HG03378 (cell line): Measurements from ENCODE around the gene LRRC23.
"Not testable (repeated sequence)": the region's sequence is repeated elsewhere in the genome, so short reads cannot be mapped to it uniquely, and the experiment has no call there.

ENCODE experiments used
- ATAC-seq: cut with Tn5 transposase; IDR thresholded peaks from one replicate; pipeline ENCODE4 v1.9.1; 2021; ENCODE audit warnings: mild to moderate bottlenecking, moderate library complexity; ENCODE audit not compliant: unreplicated experiment

The LRRC23 gene, protein sequence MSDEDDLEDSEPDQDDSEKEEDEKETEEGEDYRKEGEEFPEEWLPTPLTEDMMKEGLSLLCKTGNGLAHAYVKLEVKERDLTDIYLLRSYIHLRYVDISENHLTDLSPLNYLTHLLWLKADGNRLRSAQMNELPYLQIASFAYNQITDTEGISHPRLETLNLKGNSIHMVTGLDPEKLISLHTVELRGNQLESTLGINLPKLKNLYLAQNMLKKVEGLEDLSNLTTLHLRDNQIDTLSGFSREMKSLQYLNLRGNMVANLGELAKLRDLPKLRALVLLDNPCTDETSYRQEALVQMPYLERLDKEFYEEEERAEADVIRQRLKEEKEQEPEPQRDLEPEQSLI

DNA sequence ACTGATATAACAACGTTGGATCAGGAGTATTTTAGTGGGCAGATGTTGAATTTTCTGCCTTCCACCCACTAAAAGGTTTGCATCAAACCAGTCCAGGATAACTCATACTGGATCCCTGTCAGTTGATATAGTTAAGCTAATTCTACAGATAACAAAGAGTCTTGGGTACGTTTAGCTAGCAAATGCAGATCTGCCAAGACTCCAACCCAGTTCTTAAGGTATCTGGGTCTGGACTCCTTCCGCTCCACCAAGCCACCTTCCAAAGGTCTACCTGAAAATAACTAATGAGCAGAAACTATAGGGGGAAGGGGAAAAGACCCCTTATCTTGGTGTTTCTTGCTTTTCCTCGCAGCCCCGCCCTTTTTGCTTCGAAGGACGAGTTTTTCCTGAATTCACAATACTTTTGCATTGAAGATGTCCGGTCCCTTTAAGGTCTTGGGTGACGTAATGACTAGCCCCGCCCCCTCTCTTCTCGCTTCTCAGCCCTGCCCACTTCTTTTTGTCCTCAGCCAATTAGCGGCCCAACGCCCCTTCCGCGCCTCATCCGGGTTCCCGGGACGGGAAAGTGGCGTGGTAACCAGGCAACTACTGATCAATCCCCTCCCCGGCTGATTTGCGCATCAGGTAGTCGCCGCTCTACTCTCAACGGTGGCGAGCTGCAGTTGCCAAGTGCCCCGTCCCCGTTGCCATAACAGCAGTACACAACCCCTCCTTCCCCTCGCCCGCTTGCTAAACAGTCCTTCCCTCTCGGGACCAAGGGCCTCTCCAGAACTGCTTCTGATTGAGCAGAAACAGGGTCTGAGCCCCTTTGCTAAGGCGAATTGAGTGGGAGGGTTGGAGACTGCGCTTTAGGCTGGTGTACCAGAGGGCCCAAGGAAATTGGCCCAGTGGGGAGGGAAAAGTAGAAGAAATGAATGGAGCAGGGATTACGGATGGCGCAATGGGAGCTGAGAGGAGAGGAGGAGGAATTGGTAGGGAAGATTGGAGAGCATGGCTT is at the start of gene LRRC23:
Gene LRRC23 (plus strand): TSS at position 543 of the 997 bp plus-strand sequence. CDS start 812 bp downstream, outside the sequence.
- peak; percentile 75 for ATAC-seq

DNA sequence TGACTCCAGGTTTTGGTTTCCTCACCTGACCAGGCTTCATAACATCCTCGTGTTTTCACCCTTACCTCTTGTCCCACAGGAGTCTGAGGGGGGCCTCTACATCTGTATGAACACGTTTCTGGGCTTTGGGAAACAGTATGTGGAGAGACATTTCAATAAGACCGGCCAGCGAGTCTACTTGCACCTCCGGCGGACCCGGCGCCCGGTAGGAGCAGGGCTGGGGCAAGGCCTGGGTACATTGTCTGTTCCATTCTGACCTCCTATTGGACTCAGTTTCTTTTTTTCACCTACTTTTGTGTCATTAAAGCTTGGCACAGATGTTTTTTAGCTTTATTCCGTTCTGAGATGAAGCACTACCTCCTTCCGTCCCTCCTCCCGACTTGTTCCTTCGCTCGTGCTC is 49.3 kb upstream of the LRRC23 start:
- ATAC-seq = no peak

DNA sequence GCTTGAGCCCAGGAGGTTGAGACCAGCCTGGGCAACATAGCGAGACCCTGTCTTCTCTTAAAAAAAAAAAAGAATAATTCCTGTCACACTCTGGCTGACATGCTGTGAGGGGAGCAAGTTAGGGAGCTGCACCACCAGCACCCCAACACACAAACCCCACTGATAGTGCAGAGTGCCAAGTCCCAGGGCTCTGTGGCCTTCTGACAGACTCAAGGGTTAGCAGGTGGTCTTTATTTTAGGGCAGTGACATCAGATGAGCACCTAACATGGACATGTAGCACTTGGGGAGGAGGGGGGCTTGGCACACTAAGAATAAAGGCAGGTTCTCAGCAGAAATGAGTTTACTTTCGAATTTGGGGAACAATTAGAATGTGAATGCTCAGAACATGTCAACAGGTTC is 45.8 kb upstream of the LRRC23 start:
- ATAC-seq = no peak

DNA sequence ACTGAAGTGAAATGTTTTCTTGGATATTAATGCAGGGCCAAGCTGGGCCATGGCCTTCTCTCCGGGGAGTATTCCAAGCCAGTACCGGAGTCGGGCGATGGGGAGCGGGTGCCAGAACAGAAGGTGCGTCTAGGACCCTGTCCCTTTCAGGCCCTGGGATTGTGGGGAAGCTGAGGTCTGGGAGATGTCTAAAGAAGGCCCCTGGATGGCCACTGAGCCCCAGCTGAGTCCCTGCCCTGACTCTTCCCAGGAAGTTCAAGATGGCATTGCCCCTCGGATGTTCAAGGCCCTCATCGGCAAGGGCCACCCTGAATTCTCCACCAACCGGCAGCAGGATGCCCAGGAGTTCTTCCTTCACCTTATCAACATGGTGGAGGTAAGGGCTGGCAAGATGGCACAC is 44.5 kb upstream of the LRRC23 start:
- no peak for ATAC-seq

DNA sequence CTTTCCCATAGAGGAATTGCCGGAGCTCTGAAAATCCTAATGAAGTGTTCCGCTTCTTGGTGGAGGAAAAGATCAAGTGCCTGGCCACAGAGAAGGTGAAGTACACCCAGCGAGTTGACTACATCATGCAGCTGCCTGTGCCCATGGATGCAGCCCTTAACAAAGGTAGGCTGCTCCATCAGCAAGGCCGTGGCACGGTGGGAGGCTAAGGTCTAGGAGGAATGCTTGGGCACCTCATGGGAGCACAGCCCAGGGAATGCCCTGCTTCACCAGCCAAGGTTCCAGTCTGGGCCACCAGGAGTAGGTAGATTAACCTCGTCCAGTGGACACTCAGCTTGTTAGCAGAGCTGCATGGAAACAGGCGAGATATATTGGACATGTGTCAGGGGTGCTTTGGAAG is 43.7 kb upstream of the LRRC23 start:
- no peak for ATAC-seq

DNA sequence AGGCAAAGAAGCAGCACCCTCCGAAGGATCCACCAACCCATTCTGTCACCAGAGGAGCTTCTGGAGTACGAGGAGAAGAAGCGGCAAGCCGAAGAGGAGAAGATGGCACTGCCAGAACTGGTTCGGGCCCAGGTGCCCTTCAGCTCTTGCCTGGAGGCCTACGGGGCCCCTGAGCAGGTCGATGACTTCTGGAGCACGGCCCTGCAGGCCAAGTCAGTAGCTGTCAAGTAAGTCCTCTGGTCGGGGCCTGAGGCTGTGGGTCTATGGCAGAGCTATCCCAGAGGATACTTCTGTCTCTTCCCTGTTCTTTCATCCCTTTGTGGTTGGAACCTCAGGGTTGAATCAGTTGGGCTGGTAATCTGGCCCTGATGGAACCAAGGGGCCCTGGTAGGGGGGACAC is 43.2 kb upstream of the LRRC23 start:
- ATAC-seq = no peak

DNA sequence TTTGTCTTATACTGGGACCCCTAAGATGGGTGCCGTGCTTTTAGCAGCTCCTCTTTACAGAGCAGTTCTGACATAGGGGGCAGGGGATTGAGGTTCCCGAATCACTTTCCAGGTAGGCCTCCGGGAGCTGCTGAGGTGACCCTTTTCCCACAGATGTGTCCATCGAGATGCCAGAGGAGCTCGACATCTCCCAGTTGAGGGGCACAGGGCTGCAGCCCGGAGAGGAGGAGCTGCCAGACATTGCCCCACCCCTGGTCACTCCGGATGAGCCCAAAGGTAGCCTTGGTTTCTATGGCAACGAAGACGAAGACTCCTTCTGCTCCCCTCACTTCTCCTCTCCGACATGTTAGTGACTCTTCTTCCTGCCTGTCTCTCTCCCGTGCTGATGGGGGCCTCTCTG is 41.6 kb upstream of the LRRC23 start:
- ATAC-seq = no peak

DNA sequence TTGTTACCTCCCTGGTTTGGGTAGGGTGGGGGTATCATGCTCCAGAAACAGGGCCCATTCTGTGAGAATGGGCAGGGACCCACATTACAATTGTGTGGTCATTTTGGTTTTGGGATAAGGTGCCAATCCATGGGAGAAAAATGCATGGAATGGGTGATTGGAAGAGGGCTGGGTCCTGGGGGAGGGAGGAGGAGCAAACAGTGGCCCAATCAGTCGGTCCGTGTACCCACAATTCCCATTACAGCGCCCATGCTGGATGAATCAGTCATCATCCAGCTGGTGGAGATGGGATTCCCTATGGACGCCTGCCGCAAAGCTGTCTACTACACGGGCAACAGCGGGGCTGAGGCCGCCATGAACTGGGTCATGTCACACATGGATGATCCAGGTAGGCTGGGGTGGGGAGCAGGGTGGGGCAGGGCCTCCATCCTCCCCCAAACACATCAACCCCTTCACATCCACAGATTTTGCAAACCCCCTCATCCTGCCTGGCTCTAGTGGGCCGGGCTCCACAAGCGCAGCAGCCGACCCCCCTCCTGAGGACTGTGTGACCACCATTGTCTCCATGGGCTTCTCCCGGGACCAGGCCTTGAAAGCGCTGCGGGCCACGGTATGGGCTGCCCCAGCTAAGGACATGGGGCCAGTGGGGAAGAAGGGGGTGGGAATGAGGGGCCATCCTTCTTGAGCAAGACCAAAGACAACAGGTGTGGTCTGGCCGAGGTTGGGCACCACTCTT is 40.9 kb upstream of the LRRC23 start:
- no peak for ATAC-seq

DNA sequence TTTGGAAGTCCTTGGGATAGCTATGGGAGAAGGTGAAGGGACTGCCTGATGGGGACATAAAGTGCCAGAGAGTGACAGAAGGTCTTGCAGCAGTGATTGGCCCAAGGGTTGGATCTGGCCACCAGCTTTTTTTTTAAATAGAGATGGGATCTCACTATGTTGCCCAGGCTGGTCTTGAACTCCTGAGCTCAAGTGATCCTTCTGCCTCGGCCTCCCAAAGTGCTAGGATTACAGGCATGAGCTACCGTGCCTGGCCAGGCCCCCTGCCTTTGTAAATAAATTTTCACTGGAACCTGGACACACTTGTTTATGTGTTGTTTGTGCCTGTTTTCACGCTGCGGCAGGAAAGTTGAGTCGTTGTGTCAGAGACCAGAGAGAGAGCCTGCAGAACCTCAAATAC is 39.3 kb upstream of the LRRC23 start:
- ATAC-seq = not testable (repeated sequence)

DNA sequence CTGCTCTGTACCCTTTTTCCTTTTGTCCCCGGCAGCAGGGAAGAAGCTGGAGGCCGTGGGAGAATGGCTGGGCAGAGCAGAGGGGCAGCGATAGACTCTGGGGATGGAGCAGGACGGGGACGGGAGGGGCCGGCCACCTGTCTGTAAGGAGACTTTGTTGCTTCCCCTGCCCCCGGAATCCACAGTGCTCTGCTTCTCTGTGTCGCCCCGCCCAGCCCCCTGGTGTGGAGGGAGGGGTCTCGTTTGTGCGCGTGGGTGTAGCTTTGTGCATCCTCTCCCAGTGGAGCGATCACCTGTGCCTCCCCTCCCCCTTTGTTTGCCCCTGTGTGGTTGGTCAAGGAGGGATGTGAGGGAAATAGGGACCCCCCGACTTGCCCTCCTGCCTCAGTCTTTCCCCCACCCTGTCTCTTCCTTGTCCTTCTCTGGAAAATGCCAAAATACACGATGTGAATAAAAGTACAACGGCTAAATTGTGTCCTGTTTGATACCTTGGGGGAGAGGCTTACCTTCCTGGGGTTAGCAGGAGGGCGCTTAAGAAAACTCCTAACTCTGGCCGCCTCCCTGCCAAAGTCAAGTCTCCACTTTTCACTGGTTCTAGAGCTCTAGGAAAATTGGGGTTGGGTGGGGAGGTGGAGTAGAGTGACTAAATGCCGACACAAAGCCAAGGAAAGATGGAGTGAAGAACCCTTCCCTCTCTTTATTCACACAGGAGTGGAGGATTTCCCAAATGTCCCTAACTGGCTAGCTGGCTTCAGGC is 38.3 kb upstream of the LRRC23 start:
- no peak for ATAC-seq

DNA sequence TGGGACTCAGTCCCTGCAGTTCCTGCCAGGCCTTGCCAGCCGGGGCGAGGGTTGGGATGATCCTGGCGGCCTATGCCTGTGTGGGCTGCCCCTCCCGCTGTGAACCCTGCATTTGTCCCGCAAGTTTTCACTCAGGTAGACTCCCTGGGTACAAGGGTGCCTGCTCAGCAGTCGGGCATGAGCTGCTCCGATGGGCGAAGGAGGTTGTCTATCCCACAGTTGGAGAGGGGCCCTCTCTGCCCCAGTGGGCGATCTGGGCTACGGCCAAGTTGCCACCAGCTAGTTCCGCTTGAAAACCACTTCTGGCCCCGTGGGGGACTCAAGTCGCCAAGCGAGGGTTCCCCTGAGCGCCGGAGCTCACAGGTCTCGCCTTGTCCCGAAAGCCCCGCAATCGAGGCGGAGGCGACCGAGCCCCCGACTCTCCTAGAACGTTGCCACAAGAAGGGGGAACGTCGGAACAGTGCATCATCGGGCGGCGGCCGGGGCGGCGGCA is 37.7 kb upstream of the LRRC23 start:
- no peak for ATAC-seq

DNA sequence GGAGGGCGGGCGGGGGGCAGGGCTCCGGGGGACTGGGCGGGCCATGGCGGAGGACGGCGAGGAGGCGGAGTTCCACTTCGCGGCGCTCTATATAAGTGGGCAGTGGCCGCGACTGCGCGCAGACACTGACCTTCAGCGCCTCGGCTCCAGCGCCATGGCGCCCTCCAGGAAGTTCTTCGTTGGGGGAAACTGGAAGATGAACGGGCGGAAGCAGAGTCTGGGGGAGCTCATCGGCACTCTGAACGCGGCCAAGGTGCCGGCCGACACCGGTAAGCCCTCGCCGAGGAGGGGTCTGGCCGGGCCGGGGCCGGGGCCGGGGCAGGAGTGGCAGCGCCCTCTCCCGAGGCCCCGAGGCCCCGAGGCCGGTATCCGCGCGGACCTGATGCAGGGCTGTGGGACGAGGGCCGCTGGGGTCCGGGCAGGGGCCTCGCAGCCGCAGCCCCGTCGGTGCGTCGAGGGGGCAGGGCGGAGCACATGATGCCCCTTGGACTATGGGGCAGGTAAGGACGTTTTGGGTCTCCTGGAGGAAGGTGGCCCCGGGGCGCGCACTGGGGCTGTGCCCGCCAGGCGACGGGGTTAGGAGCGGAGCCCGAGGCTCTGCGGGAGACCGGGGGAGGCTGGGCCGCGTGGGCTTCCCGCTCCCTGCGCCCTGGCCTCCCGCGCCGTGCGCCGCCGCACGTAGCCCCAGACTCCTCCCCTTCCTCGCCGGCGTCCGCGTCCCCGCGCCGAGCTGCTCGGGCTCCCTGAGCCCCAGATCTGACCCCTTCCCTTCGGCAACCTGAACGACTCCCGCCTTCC is 37.0 kb upstream of the LRRC23 start, which contains the start of gene TPI1:
Gene TPI1 (plus strand): TSS at position 119 of the 798 bp plus-strand sequence. CDS start 36 bp downstream, at position 155.
- ATAC-seq = no peak

DNA sequence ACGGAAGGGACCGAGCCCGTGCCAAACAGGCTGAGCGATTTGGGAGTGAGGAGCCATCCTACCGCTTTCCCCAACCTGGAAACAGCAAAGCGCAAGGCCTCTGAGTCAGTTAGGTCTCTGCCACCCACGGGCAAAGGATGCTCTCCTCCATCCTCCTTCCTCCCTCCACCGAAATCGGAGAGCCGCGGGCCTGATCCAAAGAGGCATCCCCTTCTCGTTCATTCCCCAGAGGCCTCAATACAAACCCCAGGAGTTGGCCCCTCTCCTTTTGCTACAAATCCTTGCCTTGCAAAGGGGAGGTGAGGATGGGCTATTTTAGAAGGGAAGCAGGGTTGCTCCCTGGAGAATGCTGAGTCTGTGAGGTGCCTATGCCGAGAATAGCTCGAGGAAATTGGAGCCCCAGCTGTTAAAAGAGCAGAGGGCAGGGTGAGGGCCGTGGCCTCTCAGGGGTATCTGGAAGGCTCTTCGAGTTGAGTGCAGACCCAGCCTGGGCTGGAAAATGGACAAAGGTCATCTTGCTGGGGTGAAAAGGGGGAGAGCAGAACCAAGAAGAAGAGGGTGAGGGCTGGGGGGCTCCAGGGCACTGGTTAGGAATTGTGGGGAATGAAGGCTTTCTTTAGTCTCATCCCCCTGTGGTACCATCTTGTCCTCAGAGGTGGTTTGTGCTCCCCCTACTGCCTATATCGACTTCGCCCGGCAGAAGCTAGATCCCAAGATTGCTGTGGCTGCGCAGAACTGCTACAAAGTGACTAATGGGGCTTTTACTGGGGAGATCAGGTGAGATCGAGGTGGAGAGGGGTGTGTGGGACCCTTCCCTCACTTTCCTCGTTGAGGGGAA is 36.2 kb upstream of the LRRC23 start:
- ATAC-seq = no peak

DNA sequence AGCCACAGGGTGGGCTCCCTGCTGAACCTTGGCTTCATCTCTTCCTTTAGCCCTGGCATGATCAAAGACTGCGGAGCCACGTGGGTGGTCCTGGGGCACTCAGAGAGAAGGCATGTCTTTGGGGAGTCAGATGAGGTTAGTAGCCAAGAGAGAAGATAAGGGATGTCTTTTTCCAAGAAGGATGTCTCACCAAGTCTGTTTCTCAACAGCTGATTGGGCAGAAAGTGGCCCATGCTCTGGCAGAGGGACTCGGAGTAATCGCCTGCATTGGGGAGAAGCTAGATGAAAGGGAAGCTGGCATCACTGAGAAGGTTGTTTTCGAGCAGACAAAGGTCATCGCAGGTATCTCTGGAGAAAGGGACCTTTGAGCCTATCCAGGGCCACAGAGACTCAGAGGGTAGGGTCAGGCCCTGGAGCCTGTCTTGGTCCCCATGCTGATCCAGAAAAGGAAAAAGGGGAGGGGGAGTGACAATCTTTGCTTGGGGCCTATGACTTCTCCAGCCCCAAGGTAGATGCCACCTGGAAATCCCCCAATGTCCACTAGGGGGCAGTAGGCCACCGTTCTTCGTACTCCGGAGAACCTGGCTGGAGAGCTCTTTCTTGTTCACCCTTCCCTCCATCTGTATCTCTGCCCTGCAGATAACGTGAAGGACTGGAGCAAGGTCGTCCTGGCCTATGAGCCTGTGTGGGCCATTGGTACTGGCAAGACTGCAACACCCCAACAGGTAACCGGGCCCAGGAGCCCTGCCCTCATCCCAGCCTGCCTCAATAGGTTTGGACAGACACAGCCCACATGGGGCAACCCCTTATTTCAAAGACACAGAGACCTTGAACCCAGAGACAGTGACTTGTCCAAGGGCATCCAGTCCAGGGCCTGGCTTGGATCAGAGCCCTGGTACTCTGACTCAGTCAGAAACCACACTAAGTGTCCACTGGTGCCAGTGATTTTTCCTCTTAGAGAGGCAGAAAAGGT is 35.3 kb upstream of the LRRC23 start:
- no peak for ATAC-seq

DNA sequence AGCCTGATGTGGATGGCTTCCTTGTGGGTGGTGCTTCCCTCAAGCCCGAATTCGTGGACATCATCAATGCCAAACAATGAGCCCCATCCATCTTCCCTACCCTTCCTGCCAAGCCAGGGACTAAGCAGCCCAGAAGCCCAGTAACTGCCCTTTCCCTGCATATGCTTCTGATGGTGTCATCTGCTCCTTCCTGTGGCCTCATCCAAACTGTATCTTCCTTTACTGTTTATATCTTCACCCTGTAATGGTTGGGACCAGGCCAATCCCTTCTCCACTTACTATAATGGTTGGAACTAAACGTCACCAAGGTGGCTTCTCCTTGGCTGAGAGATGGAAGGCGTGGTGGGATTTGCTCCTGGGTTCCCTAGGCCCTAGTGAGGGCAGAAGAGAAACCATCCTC is 34.3 kb upstream of the LRRC23 start:
- ATAC-seq = not testable (repeated sequence)

DNA sequence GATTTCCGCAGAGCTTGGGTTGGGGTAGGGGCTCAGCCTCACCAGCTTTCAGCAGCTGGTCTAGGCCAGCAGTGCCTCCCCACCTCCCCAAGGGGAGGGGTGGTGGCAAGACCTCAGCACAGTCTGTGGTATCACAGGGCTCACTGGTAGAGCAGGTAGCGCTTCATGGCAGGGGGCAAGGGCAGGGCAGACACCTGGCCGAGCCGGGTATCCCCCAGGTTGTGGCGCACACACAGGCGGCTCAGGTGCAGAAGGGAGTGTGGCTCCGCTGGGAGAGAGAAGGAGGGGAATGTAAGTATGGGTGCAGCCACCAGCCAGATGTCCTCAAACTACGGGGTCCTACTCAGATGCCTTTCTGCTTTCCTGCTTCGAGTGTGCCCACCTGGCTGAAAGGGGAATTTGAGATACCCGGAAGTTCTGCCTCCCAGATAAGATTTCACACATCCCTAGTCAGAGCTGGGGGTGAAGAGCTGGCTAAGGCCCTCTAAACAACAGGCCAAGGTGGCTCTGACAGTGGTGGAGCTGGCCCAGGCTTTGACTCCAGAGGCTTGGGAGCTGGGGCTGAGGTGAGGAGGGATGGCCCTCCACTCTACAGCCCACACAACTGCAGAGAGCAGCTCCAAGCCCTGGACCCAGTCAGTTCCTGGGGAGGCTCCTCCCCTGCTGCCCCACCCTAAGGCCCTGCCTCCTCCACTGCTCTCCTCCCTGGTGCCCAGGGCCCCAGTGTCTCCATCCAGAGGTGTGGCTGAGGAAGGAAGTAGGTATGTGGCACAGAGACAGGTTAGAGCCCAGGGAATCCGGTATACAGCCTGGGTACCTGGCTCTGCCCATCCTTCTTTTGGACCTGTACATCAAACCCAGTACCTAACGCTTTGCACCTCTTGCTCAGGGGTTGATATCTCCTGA is 33.3 kb upstream of the LRRC23 start:
- no peak for ATAC-seq
